GM12872 (cell line): Measurements from ENCODE around the gene BDH2.

Experiments used
- TF ChIP-seq, protein P1 (sequence below): IDR thresholded peaks from 3 replicates; pipeline ENCODE4 v1.5.1; 2011; ENCODE audit warnings: low read depth, mild to moderate bottlenecking, low read length, moderate library complexity; ENCODE audit not compliant: insufficient read depth

Gene BDH2

DNA sequence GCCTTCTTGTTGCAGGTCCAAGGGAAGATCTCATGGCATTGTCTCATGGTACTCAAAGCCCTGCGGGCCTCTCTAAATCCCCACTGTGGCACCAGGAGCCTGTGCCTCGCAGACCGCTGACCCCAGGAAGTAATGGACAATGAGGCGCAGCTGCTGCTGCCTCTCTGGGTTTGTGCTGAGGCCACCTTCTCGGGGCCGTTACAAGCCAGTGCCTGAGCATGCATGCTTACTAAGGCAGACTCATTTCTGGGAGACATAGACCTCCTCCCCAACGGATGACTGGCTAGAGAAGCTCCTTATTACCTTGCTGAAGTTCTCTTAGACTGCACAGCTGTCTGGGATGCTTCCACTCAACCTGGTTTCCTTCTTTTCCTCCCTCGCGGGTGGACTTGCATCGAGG is 1.3 kb downstream of the BDH2 start:
- TF ChIP-seq, protein P1, sequence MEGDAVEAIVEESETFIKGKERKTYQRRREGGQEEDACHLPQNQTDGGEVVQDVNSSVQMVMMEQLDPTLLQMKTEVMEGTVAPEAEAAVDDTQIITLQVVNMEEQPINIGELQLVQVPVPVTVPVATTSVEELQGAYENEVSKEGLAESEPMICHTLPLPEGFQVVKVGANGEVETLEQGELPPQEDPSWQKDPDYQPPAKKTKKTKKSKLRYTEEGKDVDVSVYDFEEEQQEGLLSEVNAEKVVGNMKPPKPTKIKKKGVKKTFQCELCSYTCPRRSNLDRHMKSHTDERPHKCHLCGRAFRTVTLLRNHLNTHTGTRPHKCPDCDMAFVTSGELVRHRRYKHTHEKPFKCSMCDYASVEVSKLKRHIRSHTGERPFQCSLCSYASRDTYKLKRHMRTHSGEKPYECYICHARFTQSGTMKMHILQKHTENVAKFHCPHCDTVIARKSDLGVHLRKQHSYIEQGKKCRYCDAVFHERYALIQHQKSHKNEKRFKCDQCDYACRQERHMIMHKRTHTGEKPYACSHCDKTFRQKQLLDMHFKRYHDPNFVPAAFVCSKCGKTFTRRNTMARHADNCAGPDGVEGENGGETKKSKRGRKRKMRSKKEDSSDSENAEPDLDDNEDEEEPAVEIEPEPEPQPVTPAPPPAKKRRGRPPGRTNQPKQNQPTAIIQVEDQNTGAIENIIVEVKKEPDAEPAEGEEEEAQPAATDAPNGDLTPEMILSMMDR: no peak

DNA sequence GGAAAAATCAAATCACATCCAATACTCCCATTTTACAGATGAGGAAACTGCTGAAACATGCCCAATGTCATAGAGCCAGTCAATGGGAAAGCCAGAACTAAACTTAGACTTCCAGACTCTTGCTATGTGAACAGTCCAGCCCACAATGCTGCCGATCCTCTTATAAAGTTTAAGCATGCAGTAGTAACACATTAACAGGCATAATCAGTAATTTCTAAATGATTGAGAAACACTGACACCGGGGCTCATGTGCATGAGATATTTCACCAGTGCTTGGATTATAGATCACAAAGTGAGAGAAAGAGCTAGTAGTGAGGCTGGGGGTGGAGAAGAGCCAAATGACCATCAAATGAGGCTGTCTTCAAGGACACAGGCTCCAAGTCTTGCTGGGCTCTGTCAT is 2.5 kb downstream of the BDH2 start:
- TF ChIP-seq, protein P1: no peak

DNA sequence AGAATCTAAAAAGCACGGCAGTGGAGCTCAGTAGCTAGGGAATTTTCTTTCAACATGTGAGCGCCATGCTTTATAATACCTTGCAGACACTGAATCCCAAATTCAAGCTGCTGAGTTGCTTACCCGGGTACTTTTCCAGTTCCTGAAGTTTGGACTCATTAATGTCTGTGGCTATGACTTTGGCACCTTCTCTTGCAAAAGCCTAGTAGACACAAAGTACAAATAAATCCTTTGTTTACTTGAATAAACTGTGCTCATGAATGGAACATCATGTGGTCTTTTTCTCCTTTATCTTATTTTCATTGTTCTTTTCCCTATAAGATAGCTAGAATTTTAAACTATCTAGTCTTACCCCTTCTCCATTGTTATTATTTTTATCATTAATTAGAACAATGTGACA is 4.6 kb downstream of the BDH2 start:
- TF ChIP-seq, protein P1: no peak

DNA sequence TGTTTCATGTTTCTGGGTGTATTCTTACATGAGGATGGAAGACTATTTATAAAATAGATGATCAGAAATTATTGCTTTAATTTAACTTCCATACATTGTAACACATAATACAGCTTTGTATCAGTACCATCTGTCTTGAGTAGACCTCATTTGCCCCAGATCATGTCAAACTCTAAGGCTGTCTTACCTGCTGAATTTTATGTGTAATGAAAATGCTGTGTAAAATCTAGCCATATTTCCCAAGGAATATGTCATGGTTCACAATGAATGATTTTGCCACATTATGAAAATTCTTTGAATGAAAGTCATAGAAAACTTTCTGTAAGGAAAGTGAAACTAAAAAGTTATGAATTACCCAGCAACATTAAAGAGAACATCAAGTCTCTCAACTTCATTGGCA is 7.4 kb downstream of the BDH2 start:
- TF ChIP-seq, protein P1: no peak

DNA sequence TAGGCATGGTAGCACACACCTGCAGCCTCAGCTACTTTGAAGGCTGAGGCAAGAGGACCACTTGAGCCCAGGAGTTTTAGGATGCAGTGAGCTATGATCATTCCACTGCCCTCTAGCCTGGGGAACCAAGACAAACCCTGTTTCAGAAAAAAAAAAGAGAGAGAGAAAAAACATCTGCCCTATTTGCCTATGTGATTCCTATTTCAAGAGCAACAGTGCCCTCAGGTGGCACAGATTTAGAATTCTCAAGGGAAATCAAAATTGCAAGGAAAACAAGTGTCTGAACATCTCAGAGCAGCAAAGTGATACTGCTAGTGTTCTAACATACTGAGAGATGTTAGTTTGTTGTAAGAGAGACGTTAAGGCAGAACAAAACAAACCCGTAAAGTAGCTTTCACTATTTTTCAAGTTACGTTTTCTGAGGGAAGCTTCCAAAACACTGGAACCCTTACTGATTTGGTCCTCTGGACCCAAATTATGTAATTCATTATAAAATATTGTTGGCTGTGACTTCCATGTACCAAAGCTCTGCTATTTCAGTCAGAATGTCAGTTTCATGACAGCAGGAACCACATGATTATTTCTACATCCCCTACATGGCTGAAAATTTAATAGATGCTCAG is 7.9 kb downstream of the BDH2 start:
- TF ChIP-seq, protein P1: peak; percentile 62

DNA sequence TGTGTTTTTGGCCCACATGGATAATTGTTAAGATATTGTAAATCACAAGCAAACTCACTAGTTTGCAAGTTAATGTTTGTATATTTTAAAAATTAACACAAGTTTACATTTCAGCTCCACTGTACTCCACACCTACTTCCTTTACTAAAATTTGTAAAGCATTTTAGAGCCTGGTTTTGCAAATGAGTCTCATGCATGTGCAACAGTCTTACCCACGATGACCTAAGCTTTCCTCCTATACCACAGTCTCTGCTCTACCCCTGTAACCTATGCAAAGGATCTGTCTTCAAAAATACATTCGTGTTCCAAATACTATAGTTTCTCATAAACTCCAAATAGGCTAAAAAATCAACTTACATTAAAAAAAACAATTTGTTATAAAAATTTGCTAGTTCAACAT is 10.2 kb downstream of the BDH2 start:
- TF ChIP-seq, protein P1: no peak

DNA sequence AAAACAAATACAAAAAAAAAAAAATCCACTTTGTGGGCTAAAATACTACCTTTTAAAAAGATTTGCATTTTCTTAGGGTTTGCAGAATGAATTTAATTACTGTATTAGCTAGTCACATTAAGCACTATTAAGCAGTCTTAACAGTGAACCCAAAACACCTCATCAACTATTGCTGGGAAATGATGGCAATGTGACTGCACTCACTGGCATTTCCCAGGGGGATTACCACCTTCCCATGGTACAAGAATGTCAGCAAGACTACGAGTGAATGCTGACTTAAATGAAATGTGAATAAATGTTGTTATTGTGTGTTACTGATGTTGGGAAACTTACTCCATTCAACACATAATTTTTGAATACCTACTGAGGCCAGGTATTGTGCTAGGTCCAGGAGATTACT is 13.1 kb downstream of the BDH2 start:
- TF ChIP-seq, protein P1: no peak
